GM18867 (cell line): ENCODE results near the gene PIK3CD.
A peak's percentile ranks its signal among the peaks of the same experiment; 100 is the strongest.

ENCODE experiments used
- ATAC-seq: cut with Tn5 transposase; IDR thresholded peaks from one replicate; pipeline ENCODE4 v1.9.1; 2021; ENCODE audit warnings: mild to moderate bottlenecking, moderate library complexity; ENCODE audit not compliant: unreplicated experiment

The PIK3CD gene

GRCh38 chr1:9651565-9652378 lies at the start of gene PIK3CD:
Gene PIK3CD (plus strand): TSS chr1:9651731. CDS start chr1:9710456, 58,725 bp downstream.
- ATAC-seq: peak; percentile 34

GRCh38 chr1:9601942-9602793 lies 49.4 kb upstream of the PIK3CD start:
- ATAC-seq: no peak

GRCh38 chr1:9602794-9603167 lies 48.8 kb upstream of the PIK3CD start:
- no peak for ATAC-seq

GRCh38 chr1:9603307-9603706 lies 48.2 kb upstream of the PIK3CD start:
- no peak for ATAC-seq

DNA sequence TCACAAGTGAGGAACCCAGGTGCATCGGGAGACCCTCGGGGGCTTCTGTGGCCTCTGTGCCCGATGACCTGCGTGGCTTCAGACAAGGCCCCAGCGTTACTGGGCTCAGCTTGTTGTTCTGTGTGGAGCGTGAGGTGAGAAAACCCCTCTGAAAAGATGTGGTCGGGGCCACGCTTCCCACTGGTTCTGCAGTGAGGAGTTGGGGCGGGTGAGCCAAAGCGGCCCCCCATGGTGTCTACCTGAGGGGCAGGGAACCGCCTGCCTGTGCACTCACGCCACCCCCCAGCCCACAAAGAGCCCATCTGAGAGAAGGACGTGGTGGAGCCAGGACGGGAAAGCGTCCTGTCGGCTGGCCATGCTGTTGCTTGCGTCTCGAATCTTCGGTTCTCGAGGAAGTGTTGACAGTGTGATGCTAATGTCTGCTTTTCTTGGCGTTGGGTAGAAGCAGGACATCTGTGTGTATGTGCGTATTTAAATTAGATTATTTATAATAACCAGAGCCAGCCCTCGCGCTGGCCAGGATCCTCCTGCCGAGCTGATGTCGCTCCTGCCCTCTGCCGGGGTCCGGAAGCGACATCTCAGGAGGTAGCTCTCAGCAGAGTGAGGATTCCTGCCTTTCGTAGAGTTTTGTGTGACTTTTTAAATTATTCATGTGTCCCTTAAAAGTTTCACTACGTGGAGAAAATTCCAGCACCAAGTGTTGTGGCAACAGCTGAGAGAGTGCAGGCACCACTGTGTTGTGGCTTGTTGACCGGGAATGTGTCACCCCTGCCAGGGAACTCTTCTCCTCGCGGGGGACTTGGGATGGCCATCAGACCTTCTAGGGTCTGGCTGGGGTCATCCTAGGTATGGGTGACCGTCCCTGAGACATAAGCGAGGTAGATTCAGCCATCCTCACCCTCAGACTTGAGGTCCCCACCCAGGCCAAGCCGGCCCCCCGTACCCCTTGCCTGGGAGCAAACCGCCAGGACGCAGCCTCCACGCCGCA lies 47.5 kb upstream of the PIK3CD start:
- ATAC-seq: no peak

- ATAC-seq: no peak
Measured at GRCh38 chr1:9604836-9605235, 46.7 kb upstream of the PIK3CD start.

GRCh38 chr1:9605946-9606455 lies 45.5 kb upstream of the PIK3CD start:
- no peak for ATAC-seq

GRCh38 chr1:9606458-9606857 lies 45.1 kb upstream of the PIK3CD start:
- ATAC-seq: no peak

DNA sequence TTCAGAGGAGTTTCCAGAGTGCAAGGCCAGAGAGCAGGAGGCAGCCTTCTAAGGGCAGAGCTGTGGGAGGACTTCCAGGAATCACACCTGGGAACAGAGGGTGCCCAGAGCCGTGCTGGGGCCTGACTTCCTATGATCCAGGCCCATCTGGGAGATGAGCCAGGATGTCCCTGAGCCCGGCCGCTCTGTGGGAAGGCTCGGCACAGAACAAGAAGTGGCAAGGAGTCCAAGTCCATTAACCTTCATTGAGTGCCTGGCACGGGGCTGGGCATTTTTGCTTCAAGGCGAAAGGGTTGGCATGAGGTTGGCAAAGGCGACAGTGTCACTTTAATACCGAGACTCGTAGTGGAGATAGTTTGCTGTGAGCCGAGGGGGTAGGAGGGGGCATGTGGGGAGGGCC lies 44.6 kb upstream of the PIK3CD start:
- ATAC-seq: no peak

GRCh38 chr1:9607352-9607751 lies 44.2 kb upstream of the PIK3CD start:
- no peak for ATAC-seq

DNA sequence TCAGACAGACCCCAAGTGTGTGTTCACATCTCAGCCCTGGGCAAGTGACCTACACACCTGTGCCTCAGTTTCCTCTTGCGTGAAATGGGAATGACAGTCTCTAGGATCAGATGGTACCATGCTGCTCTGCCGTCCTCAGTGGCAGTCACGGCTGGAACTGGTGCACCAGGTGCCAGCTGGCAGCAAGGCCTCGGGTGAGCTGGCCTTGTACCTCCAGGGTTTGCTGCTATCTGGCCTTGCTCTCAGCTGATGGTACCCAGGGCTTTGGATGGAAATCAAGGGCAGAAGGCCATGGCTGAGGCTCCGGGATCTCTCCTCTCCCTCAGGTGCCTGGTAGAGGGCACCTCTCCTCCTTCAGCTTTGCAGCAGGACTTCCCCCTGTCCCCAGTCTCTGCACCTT lies 41.5 kb upstream of the PIK3CD start:
- ATAC-seq: no peak

GRCh38 chr1:9610548-9610947 lies 41.0 kb upstream of the PIK3CD start:
- no peak for ATAC-seq

- no peak for ATAC-seq
Measured at GRCh38 chr1:9611716-9612115, 39.8 kb upstream of the PIK3CD start.

- no peak for ATAC-seq
Measured at GRCh38 chr1:9612162-9612845, 39.2 kb upstream of the PIK3CD start.

GRCh38 chr1:9612871-9613624 lies 38.5 kb upstream of the PIK3CD start:
- ATAC-seq: no peak

GRCh38 chr1:9613625-9614299 lies 37.8 kb upstream of the PIK3CD start:
- ATAC-seq: no peak

- no peak for ATAC-seq
Measured at GRCh38 chr1:9615316-9616063, 36.0 kb upstream of the PIK3CD start.
